ENCODE measurements around the gene AGAP1.
A peak's percentile ranks its signal among the peaks of the same experiment; 100 is the strongest.

The AGAP1 gene

GRCh38 chr2:235630718-235631296 lies 137.0 kb downstream of the AGAP1 start:
- DNase-seq = peak in 7 of 51 donors; percentile 19 to 42 (median 29)

- DNase-seq = peak in 5 of 51 donors; percentile 27 to 68 (median 48)
Measured at GRCh38 chr2:235634435-235635158, 140.8 kb downstream of the AGAP1 start.

- DNase-seq = no peak
Measured at GRCh38 chr2:235636546-235636945, 142.7 kb downstream of the AGAP1 start.

- no peak for DNase-seq
Measured at GRCh38 chr2:235637896-235638295, 144.1 kb downstream of the AGAP1 start.

- peak in 32 of 51 donors; percentile 19 to 88 (median 62) for DNase-seq
Measured at GRCh38 chr2:235638541-235639427, 144.9 kb downstream of the AGAP1 start.

- DNase-seq = peak in 41 of 51 donors; percentile 43 to 92 (median 77)
Measured at GRCh38 chr2:235639428-235639773, 145.6 kb downstream of the AGAP1 start.

- DNase-seq = peak in 2 of 51 donors; percentile 69 to 77
Measured at GRCh38 chr2:235639885-235640284, 146.0 kb downstream of the AGAP1 start.

- DNase-seq = no peak
Measured at GRCh38 chr2:235640377-235640776, 146.5 kb downstream of the AGAP1 start.

GRCh38 chr2:235640926-235641723 lies 147.3 kb downstream of the AGAP1 start:
- DNase-seq = no peak

GRCh38 chr2:235641956-235642355 lies 148.1 kb downstream of the AGAP1 start:
- no peak for DNase-seq

- no peak for DNase-seq
Measured at GRCh38 chr2:235642446-235643098, 148.7 kb downstream of the AGAP1 start.

- DNase-seq = peak in 8 of 51 donors; percentile 31 to 44 (median 40)
Measured at GRCh38 chr2:235643680-235644511, 150.1 kb downstream of the AGAP1 start.

GRCh38 chr2:235647264-235647663 lies 153.4 kb downstream of the AGAP1 start:
- DNase-seq = no peak

GRCh38 chr2:235647877-235648276 lies 154.0 kb downstream of the AGAP1 start:
- DNase-seq = no peak

- no peak for DNase-seq
Measured at GRCh38 chr2:235649418-235649817, 155.6 kb downstream of the AGAP1 start.

GRCh38 chr2:235651643-235652042 lies 157.8 kb downstream of the AGAP1 start:
- DNase-seq = no peak

- no peak for DNase-seq
Measured at GRCh38 chr2:235654103-235654813, 160.4 kb downstream of the AGAP1 start.

GRCh38 chr2:235658351-235659174 lies 164.7 kb downstream of the AGAP1 start:
- DNase-seq = peak in 6 of 51 donors; percentile 17 to 41 (median 24)

All from hypothalamus (tissue), 51 donors.